Stimulated activated effector memory CD8-positive, alpha-beta T cell treated with anti-CD3 and anti-CD28 coated beads, Interleukin-12 subunit alpha, Interleukin-12 subunit beta, amount 100 ng/mL, for 72 hours (primary cell): ENCODE data around the gene IFI27L2.

Experiments used
- ATAC-seq: fragments of 150-1000 bp; cut with Tn5 transposase; 2 replicates; pipeline ENCODE4 v1.10.0; 2021
- DNase-seq, 2 donors: peaks; one replicate each; pipeline ENCODE4 v3.0.0; 2021 to 2022; ENCODE audit warnings: low spot score in 2 of 2
- H3K27ac Mint-ChIP-seq: one replicate; pipeline ENCODE4 v1.8.0; 2022; ENCODE audit warnings: mild to moderate bottlenecking, mixed read lengths
- H3K36me3 Mint-ChIP-seq: one replicate; pipeline ENCODE4 v1.8.0; 2022; ENCODE audit warnings: mild to moderate bottlenecking, mixed read lengths
- H3K4me1 Mint-ChIP-seq: one replicate; pipeline ENCODE4 v1.8.0; 2022; ENCODE audit warnings: mixed read lengths
- H3K4me3 Mint-ChIP-seq: one replicate; pipeline ENCODE4 v1.8.0; 2022; ENCODE audit warnings: mild to moderate bottlenecking, mixed read lengths
- H3K9me3 Mint-ChIP-seq: one replicate; pipeline ENCODE4 v1.8.0; 2022; ENCODE audit warnings: mixed read lengths

Gene IFI27L2

DNA sequence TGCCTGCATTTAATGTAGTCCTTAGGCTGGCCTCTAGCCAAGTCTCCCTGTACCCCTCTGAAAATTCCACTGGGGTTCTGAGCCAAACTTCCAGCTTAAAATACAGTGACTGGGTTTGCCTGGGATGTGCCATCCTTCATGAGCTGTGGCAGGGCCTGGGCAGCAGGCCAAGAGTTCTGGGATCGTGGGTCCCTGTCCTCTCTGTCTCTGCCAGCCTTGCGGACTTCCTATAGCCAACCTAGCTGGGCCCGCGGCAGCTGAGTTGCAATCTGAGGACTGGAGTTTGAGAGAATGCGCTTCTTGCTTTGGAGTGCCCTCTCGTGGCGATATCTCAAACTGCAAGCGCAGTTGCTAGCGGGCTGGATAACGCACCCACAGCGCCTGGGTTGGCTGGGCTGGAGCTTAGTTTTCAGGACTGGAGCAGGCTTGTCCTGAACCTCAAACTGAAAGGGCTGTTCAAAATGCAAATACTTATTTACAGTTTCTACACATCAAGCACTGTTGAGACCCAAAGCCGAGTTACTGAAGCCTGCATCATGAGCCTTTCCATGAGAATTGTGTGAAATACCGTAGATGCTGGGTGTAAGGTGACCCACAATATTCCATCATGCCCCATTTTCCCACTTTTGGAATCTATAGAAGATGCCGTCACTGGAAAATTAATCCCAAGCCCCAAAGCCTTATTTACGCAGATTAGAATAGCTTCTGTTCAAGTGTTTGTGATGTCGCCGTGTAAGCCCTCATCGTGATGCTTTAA, 7.3 kb upstream of the IFI27L2 start:
- Mint-ChIP-seq H3K36me3 (no peaks in the 10 kb centered on the region), H3K9me3 (peaks cover 6% of the 10 kb centered on the region), H3K4me1 (no peaks in the 10 kb centered on the region), H3K4me3 (no peak overlapping the region), H3K27ac (no peak overlapping the region)
- ATAC-seq (peak; percentile 93), DNase-seq (peak; percentile 90 to 93)

DNA sequence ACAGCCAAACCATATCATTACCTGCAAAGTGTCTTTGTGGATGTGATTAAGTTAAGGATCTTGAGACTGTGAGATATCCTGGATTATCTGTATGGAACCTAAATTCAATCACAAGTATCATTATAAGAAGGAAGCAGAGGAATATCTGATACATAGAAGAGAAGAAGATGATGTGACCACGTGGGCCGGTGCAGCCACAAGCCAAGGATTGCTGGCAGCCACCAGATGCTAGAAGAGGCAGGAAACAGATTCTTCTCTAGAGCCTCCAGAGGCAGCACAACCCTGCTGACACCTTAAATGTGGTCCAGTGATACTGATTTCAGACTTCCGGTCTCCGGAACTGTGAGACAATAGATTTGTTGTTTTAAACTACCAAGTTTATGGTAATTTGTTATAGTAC, 6.1 kb upstream of the IFI27L2 start:
- ATAC-seq (no peak), DNase-seq (no peak)
- H3K9me3 Mint-ChIP-seq = peaks cover 6% of the 10 kb centered on the region
- peaks cover under 1% of the 10 kb centered on the region for H3K4me1 Mint-ChIP-seq
- no peak overlapping the region for H3K27ac Mint-ChIP-seq
- H3K36me3 Mint-ChIP-seq = no peaks in the 10 kb centered on the region
- no peak overlapping the region for H3K4me3 Mint-ChIP-seq

DNA sequence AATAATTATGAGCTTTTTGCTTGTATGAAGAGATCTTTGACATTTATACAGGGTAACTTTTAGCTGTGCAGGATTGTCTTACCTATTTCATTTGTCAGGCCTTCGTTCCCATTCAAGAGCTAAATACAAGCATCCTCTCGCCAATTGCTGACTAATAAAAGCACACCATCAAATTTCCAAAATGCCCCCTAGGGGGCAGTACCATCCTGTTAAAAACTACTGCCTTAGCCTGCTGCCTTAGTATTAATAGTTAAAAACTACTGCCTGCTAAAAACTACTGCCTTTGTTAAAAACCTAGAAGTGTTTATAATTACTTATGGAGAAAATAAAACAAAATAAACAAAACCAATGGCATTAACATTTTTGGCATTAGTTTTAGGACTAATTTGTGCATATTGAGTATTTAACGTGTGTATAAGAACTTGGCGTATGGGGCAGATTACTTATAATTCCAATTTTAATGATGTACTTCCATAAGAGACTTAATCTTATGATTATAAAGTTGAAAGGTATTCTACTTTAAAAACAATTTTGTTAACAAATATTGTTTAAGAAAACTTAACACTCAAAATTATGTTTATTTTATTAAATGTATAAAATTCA, 3.0 kb upstream of the IFI27L2 start:
- Mint-ChIP-seq H3K4me3 (no peak overlapping the region), H3K4me1 (peaks cover 20% of the 10 kb centered on the region), H3K9me3 (peaks cover 6% of the 10 kb centered on the region), H3K36me3 (no peaks in the 10 kb centered on the region), H3K27ac (no peak overlapping the region)
- DNase-seq = peak; percentile 41 to 75
- peak; percentile 44 for ATAC-seq

DNA sequence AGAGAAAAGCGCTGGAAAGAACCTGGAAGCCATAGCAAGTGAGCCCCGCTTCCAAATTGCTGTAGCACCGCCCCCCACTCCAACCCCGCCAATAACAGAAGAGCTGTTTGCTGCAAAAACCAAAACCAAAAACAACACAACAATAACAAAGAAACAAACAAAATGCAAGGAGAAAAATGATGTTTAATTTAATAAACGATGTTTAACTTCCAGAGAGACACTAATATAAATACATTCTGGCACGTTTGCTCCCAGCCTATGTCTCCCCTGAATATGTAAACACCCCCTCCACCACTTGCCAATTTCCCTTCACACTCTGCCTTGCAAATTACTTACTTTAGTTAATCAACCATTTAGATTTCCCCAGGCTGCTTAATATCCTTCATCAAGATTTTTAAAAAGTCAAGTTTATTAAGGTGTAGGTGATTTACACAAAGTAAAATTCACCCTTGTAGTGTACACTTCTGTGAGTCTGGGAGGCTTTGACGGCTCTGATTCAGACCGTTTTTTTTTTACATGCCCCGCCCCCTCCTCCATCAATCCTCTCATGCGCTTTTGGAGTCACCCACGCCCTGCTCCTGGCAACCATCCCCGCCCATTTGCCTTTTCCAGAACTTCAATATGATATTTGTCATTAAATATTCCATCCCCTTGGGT, 482 bp upstream of the IFI27L2 start:
- Mint-ChIP-seq H3K27ac (peak overlapping the region; percentile 91), H3K4me1 (peaks cover 20% of the 10 kb centered on the region), H3K36me3 (no peaks in the 10 kb centered on the region), H3K4me3 (peak overlapping the region; percentile 91), H3K9me3 (no peaks in the 10 kb centered on the region)
- DNase-seq (peak in 1 of 2 donors; percentile 64), ATAC-seq (peak; percentile 47)

DNA sequence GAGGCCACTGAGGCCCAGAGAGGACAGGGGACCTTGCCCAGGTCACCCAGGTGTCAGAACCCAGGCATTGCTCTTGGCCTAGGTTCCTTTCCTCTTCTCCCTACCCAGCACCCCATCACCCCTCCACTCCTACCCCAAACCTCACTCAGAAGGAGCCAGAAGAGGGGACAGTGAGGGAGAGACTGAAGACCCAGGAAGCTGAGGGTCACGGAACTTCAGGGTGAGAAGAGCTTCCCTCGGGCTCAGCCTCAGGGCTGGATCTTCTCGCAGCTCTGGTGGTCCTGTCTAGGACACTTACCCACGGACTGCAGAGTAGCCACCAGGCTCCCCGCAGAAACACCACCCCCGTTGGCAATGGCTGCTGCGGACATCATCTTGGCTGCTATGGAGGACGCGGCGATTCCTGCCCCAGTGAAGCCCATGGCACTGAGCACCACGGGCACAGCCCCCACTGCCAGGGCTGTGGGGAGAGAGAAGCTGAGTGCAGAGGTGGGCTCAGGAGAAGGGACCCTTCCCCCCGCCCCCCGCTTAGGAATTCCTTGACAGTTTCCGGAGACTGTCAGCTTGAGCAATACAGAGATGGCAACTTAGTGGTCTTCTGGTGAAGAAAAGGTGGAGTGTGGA, 1.1 kb downstream of the IFI27L2 start:
- no peak for DNase-seq
- Mint-ChIP-seq H3K4me3 (peak overlapping the region; percentile 91), H3K4me1 (peaks cover 20% of the 10 kb centered on the region), H3K9me3 (no peaks in the 10 kb centered on the region), H3K36me3 (no peaks in the 10 kb centered on the region), H3K27ac (peak overlapping the region; percentile 91)
- no peak for ATAC-seq

DNA sequence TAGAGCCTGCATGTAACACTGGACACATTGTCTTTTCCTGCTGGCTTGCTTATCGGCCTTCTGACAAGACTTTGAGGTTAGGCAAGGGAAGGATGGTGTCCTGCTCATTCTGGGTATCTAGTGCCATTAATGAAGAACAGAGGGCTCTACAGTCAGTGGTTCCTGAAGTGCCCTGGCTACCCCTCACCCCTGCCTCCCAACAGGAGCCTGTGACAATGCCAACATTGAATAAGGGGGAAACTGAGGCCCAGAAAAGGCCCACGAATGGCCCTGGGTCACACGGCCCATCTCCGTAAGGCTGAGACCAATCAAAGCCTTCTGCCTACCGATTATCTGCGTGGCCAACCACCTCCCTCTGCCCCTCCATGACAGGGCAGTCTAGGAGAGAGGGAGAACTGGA, 2.1 kb downstream of the IFI27L2 start:
- no peak for DNase-seq
- H3K4me1 Mint-ChIP-seq = peaks cover 20% of the 10 kb centered on the region
- H3K27ac Mint-ChIP-seq = peak overlapping the region; percentile 58
- H3K36me3 Mint-ChIP-seq = no peaks in the 10 kb centered on the region
- no peak overlapping the region for H3K4me3 Mint-ChIP-seq
- no peaks in the 10 kb centered on the region for H3K9me3 Mint-ChIP-seq
- ATAC-seq = no peak

DNA sequence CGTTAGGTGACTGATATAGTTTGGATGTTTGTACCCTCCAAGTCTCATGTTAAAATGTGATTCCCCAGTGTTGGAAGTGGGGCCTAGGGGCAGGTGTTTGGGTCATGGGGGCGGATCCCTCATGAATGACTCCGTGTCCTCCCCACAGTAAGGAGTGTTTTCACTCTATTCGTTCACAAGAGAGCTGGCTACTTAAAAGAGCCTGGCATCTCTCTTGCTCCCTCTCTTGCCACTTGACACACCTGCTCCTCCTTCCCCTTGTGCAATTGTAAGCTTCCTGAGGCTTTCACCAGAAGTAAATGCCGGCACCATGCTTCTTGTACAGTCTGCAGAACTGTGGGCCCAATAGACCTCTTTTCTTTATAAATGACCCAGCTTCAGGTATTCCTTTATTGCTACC, 2.6 kb downstream of the IFI27L2 start:
- H3K27ac Mint-ChIP-seq = peak overlapping the region; percentile 15
- H3K4me3 Mint-ChIP-seq = no peak overlapping the region
- ATAC-seq = no peak

DNA sequence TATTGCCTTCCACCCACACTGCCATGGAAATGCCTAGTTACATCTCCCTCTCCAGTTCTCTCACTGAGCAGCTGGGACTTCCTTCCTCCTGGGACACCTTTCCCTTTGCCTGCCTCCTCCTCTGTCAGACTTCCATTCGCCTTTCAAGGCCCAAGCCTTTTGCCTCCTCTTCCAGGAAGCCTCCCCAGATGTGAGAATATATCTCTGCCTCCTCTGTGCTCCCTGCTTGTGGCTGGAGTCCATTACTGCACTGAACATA, 3.1 kb downstream of the IFI27L2 start:
- ATAC-seq (no peak), DNase-seq (no peak)
- H3K36me3 Mint-ChIP-seq = no peaks in the 10 kb centered on the region
- H3K27ac Mint-ChIP-seq = peak overlapping the region; percentile 15
- peaks cover 20% of the 10 kb centered on the region for H3K4me1 Mint-ChIP-seq
- H3K9me3 Mint-ChIP-seq = no peaks in the 10 kb centered on the region
- no peak overlapping the region for H3K4me3 Mint-ChIP-seq

More for the DNA sequence above, 2.6 kb downstream of the IFI27L2 start:
- peaks cover 20% of the 10 kb centered on the region for H3K4me1 Mint-ChIP-seq
- H3K36me3 Mint-ChIP-seq = no peaks in the 10 kb centered on the region
- DNase-seq = no peak
- H3K9me3 Mint-ChIP-seq = no peaks in the 10 kb centered on the region

DNA sequence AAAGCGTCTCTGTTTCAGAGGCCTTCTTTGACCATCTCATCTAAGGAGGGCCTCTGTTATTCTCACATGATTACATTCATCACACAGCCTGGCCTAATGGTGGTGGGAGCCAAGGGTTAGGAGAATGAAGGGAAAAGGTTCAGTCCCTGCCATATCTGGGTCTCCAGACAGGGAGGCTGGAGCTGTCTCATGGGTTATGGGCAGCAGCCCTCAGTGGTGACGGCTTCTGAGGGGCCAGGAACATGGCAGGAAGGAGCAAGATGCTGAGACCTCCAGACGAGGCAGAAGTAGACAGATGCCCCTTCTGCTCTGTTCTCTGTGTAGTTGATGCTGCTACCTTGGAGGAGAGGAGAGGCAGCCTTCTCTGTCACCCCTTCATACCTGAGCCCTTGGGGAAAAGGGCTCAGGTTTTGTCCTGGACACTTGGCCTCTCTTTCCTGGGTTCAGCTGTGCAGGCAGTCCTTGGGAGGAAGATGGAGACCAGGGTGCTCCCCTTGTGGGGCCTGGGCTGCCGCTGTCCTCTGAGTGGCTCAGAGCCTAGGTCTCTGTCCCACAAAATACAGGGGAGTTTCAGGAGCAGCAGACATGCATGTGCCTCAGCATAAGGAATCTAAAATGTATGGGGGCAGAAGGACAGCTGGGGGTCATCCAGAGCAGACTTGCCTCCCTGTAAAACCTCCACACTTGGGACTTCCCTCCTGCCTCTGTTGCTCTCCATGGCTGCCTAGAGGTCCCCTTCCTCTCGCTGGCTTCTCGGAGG, 3.6 kb downstream of the IFI27L2 start:
- peak overlapping the region; percentile 15 for H3K27ac Mint-ChIP-seq
- DNase-seq (no peak), ATAC-seq (no peak)
- no peak overlapping the region for H3K4me3 Mint-ChIP-seq
- no peaks in the 10 kb centered on the region for H3K9me3 Mint-ChIP-seq
- H3K4me1 Mint-ChIP-seq = peaks cover 20% of the 10 kb centered on the region
- no peaks in the 10 kb centered on the region for H3K36me3 Mint-ChIP-seq

DNA sequence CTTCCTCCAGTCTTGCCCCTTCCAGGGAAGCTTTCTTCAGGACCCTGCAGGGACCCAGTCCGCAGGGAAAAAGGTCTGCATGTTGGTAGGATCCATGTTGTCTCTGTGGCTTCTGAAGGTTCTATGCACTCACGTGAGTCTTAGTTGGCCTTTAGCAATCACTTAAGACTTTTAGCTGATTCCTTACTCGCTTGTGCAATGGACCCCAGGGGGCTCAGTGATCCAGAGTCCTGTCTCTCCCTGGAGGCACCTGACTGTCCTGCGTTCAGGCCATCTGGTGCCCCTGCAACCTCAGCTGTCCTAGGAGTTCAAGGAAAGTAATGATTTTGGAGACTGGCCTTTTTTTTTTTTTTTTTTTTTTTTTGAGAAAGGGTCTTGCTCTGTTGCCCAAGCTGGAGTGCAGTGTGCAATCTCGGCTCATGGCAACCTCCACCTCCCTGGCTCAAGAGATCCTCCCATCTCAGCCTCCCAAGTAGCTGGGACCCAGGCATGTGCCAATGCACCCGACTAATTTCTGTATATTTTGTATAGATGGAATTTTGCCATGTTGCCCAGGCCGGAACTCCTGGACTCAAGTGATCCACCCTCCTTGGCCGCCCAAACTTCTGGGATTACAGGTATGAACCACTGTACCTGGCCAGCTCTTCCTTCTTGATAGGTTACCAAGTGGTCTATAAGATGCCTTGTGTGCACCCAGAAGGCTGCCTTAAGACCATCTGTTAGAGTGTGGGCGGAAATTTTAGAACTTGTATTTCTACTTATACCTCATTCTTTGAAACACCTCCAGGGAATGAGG, 4.6 kb downstream of the IFI27L2 start:
- DNase-seq (no peak), ATAC-seq (no peak)
- H3K4me1 Mint-ChIP-seq = peaks cover 13% of the 10 kb centered on the region
- H3K36me3 Mint-ChIP-seq = no peaks in the 10 kb centered on the region
- H3K27ac Mint-ChIP-seq = no peak overlapping the region
- H3K4me3 Mint-ChIP-seq = no peak overlapping the region
- no peaks in the 10 kb centered on the region for H3K9me3 Mint-ChIP-seq

DNA sequence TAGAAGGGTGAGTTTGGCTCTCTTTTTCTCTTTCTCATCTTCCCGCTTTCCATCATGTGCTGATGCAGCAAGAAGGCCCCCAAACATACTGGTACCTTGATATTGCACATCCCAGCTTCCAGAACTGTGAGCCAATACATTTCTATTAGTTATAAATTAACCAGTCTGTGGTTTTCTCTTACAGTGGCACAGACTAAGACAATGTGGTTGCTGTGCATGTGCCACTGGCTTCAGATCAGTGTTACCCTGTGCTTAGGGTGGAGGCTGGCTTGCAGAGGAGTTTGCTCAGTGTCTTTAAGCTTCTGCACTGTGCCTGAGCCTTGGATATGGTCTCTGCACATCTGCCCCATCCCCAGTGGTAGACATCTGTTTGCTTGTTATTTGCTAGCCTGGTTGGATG, 5.5 kb downstream of the IFI27L2 start:
- H3K4me1 Mint-ChIP-seq = peaks cover 6% of the 10 kb centered on the region
- ATAC-seq (no peak), DNase-seq (no peak)
- H3K36me3 Mint-ChIP-seq = no peaks in the 10 kb centered on the region
- H3K27ac Mint-ChIP-seq = no peak overlapping the region
- no peak overlapping the region for H3K4me3 Mint-ChIP-seq
- no peaks in the 10 kb centered on the region for H3K9me3 Mint-ChIP-seq

DNA sequence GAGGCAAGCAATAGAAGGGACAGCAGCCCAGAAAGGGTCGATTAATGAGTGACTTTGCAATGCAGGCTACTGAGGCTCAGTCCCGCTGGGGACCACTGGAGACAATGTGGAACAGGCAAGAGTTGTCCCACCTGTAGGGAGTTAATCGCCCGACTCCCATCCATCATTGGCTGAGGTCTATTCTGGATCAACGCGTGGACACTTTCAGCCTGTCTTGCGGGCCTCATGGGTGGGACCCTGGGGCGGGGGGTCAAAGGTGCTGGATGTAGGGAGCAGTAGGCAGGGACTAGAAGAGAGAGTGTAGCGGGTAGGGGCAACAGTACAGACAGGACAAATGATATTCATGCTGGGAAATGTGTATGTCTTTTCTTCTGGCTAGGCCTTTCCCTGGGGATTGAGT, 6.1 kb downstream of the IFI27L2 start:
- Mint-ChIP-seq H3K36me3 (no peaks in the 10 kb centered on the region), H3K27ac (no peak overlapping the region), H3K4me1 (peaks cover under 1% of the 10 kb centered on the region), H3K4me3 (no peak overlapping the region), H3K9me3 (no peaks in the 10 kb centered on the region)
- DNase-seq = no peak
- no peak for ATAC-seq

DNA sequence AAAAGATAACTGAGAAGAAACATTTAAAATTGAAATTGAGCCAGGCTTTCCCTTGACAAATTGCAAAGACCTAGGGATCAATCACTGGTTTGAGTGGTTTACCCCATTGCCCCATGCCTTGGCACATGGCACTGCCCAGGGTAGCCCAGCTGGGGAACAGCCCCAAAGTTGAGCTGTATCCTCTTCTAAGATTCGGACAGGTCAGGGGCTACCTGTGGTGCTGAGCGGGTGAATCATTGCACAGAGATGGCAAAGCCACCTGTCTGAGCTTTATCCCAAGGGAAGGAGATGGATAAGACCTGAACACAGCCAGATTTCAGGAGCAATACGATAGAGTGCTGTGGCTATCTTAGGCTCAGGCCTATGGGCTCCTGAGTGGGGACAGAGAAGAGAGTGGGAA, 7.0 kb downstream of the IFI27L2 start:
- H3K4me1 Mint-ChIP-seq = peaks cover 5% of the 10 kb centered on the region
- H3K27ac Mint-ChIP-seq = peak overlapping the region; percentile 21
- H3K4me3 Mint-ChIP-seq = no peak overlapping the region
- no peak for ATAC-seq
- DNase-seq = no peak
- H3K9me3 Mint-ChIP-seq = no peaks in the 10 kb centered on the region
- no peaks in the 10 kb centered on the region for H3K36me3 Mint-ChIP-seq

DNA sequence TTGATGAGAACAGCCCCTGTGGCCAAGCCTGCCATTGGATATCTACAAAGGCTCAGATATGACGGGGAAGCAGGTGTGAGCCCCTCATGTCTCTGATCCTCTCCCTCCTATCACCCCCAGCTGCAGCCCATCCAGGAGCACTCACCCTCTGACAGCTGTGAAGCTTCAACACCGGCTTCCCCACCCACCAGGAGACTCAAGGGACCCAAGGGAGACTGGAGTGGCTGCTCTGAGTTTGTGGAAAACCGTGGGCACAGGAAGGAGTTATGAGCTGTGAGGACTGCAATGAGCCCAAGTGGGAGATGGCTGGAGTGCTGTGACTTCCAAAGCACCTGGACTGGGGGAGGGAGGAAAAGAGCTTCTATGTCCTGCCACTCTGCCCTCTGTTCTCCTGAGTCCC, 7.9 kb downstream of the IFI27L2 start:
- Mint-ChIP-seq H3K27ac (no peak overlapping the region), H3K4me1 (peaks cover 5% of the 10 kb centered on the region), H3K4me3 (no peak overlapping the region), H3K9me3 (no peaks in the 10 kb centered on the region), H3K36me3 (no peaks in the 10 kb centered on the region)
- DNase-seq (no peak), ATAC-seq (no peak)
